ENCODE results near the gene AUNIP. TPM values are rescaled to one million over a fixed set of nuclear protein-coding genes. Genes with fewer than 3 reads are reported as not detected.

The AUNIP gene
- total RNA-seq, 1 donor from 2014 or later = 1.5 TPM

GRCh38 chr1:25818569-25818968, 40.7 kb downstream of the AUNIP start:
- DNase-seq (ENCODE audit: extremely low spot score in 2 of 2) = no peak
- Histone ChIP-seq H3K36me3 (peaks cover 0 to 7% of the 10 kb centered on the region in 2 donors), H3K27me3 (no peaks in the 10 kb centered on the region), H3K27ac (peak overlapping the region; percentile 81), H3K4me1 (peaks cover 41% of the 10 kb centered on the region), H3K9me3 (no peaks in the 10 kb centered on the region), H3K4me3 (peak overlapping the region; percentile 77 to 82)
- intact Hi-C loops (cut with DNase I) = no loop called here
- TF ChIP-seq POLR2A (IDR thresholded peaks at IDR 0.05) = no peak
- no peak for TF ChIP-seq CTCF (IDR thresholded peaks at IDR 0.05)
- TF ChIP-seq POLR2AphosphoS5 (IDR thresholded peaks at IDR 0.05; ENCODE audit: insufficient read depth in 1 of 2, low read depth in 1 of 2) = no peak

DNA sequence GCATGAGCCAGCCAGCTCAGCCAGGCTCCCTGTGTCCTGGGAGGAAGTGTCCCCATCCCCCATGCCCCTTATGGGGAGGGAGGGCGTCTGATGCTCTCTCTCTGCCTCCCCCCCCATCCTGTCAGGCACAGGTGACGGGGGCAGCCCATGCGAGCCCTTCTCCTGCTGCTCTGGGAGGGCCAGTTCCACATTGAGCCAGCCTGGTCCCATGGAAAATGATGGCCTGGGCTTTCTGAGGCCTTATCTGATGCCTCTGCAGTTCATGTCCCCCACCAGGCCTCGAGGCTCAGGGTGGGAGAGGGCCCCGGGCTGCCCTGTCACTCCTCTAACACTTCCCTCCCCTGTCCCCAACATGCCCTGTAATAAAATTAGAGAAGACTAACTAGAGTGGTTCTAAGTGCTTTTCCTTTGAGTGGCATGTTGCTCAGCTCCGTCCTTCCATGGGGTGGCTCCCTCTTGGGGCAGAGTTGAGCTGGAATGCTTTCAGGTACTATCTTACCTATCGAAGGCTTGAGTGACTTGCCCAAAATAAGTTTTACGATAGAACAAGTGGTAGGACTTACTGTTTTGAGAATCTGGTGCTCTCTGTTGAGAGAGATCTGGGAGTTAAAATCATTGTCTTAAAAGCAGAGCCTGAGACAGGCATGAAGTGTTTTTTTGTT, 41.3 kb downstream of the AUNIP start:
- Histone ChIP-seq H3K36me3 (peaks cover 0 to 7% of the 10 kb centered on the region in 2 donors), H3K27ac (no peak overlapping the region), H3K4me3 (no peak overlapping the region), H3K9me3 (no peaks in the 10 kb centered on the region), H3K4me1 (peaks cover 37% of the 10 kb centered on the region), H3K27me3 (no peaks in the 10 kb centered on the region)
- no peak for DNase-seq (ENCODE audit: extremely low spot score in 2 of 2)
- intact Hi-C loops (cut with DNase I) = no loop called here
- TF ChIP-seq CTCF (IDR thresholded peaks at IDR 0.05) (no peak), POLR2AphosphoS5 (IDR thresholded peaks at IDR 0.05; ENCODE audit: insufficient read depth in 1 of 2, low read depth in 1 of 2) (no peak), POLR2A (IDR thresholded peaks at IDR 0.05) (no peak)

DNA sequence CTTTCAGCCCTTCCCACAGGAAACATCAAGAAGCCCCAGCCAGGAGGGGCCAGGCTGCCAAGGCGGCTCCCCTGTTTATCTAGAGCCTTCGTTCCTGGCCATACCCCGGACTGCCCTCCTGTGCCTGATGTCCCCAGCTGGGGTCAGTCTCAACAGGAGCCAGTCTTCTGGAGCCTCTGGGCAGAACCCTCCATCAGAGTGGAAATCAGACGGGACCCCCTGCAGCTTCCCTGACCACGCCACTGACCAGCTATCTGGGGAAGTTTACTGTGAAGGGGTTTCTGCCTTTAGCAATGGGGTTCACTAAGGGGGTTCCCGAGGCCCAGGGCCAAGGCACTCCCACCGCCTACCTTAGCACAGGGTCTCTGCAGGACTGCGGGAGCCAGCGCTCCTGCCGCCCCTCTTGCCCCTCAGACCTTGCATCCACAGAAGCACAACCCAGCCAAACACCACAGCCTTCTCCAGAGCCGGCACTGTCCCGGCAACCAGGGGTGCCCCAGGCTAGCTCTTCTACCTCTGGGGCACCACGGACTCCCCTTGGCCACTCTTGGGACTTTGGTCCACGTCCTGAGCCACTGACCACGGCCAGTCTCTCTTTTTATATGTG, 43.0 kb downstream of the AUNIP start:
- intact Hi-C loops (cut with DNase I) = no loop called here

GRCh38 chr1:25815208-25816111, 43.8 kb downstream of the AUNIP start:
- intact Hi-C loops (cut with DNase I) = no loop called here
- Histone ChIP-seq H3K27me3 (no peaks in the 10 kb centered on the region), H3K36me3 (peaks cover 0 to 7% of the 10 kb centered on the region in 2 donors), H3K27ac (no peak overlapping the region), H3K9me3 (no peaks in the 10 kb centered on the region), H3K4me1 (peaks cover 26% of the 10 kb centered on the region), H3K4me3 (no peak overlapping the region)
- TF ChIP-seq POLR2A (IDR thresholded peaks at IDR 0.05) (no peak), CTCF (IDR thresholded peaks at IDR 0.05) (no peak), POLR2AphosphoS5 (IDR thresholded peaks at IDR 0.05; ENCODE audit: insufficient read depth in 1 of 2, low read depth in 1 of 2) (no peak)
- DNase-seq (ENCODE audit: extremely low spot score in 2 of 2) = no peak

More for the DNA sequence above, 43.0 kb downstream of the AUNIP start:
- no peak for DNase-seq (ENCODE audit: extremely low spot score in 2 of 2)
- Histone ChIP-seq H3K9me3 (no peaks in the 10 kb centered on the region), H3K4me1 (peaks cover 26% of the 10 kb centered on the region), H3K27me3 (no peaks in the 10 kb centered on the region), H3K27ac (no peak overlapping the region), H3K4me3 (no peak overlapping the region), H3K36me3 (peaks cover 0 to 7% of the 10 kb centered on the region in 2 donors)
- TF ChIP-seq POLR2AphosphoS5 (IDR thresholded peaks at IDR 0.05; ENCODE audit: insufficient read depth in 1 of 2, low read depth in 1 of 2) (no peak), CTCF (IDR thresholded peaks at IDR 0.05) (no peak), POLR2A (IDR thresholded peaks at IDR 0.05) (no peak)
